Glomerular endothelial cell (primary cell): ENCODE measurements around the gene DIAPH1. TPM values are rescaled to one million over a fixed set of nuclear protein-coding genes. Genes with fewer than 3 reads are reported as not detected.

Experiments used
- DNase-seq: peaks from one replicate; pipeline ENCODE4 v3.0.0-alpha.2; 2011; ENCODE audit warnings: low read depth, low spot score; ENCODE audit errors: extremely low read depth
- total RNA-seq: library from RNA; depleted of rRNA; stranded (reverse); fragments of >200 nt; gene quantifications from 2 replicates; pipeline ENCODE4 v1.2.3, GENCODE V29; 2015

DIAPH1 gene
- total RNA-seq, 1 donor from 2014 or later: 94.1 TPM

- no peak for DNase-seq
Measured at GRCh38 chr5:141565826-141566570, 52.8 kb downstream of the DIAPH1 start.

GRCh38 chr5:141564216-141564692 is 54.5 kb downstream of the DIAPH1 start:
- DNase-seq: peak; percentile 95

- DNase-seq: peak; percentile 92
Measured at GRCh38 chr5:141560725-141561483, 57.9 kb downstream of the DIAPH1 start.

- DNase-seq: no peak
Measured at GRCh38 chr5:141560151-141560550, 58.6 kb downstream of the DIAPH1 start.

- DNase-seq: no peak
Measured at GRCh38 chr5:141559461-141559860, 59.3 kb downstream of the DIAPH1 start.

- DNase-seq: no peak
Measured at GRCh38 chr5:141558150-141558549, 60.6 kb downstream of the DIAPH1 start.

GRCh38 chr5:141557681-141558136 is 61.1 kb downstream of the DIAPH1 start:
- DNase-seq: peak; percentile 89

- no peak for DNase-seq
Measured at GRCh38 chr5:141547921-141548320, 70.9 kb downstream of the DIAPH1 start.

GRCh38 chr5:141547488-141547887 is 71.3 kb downstream of the DIAPH1 start:
- DNase-seq: no peak

GRCh38 chr5:141543053-141543452 is 75.7 kb downstream of the DIAPH1 start:
- no peak for DNase-seq

GRCh38 chr5:141534492-141535213 is 84.1 kb downstream of the DIAPH1 start:
- no peak for DNase-seq

- DNase-seq: no peak
Measured at GRCh38 chr5:141533897-141534296, 84.9 kb downstream of the DIAPH1 start.

- no peak for DNase-seq
Measured at GRCh38 chr5:141532726-141533125, 86.1 kb downstream of the DIAPH1 start.

GRCh38 chr5:141529873-141530272 is 88.9 kb downstream of the DIAPH1 start:
- DNase-seq: no peak

GRCh38 chr5:141529002-141529401 is 89.8 kb downstream of the DIAPH1 start:
- DNase-seq: no peak

- DNase-seq: no peak
Measured at GRCh38 chr5:141528291-141528984, 90.4 kb downstream of the DIAPH1 start.

- DNase-seq: no peak
Measured at GRCh38 chr5:141527426-141527825, 91.4 kb downstream of the DIAPH1 start.

- DNase-seq: no peak
Measured at GRCh38 chr5:141525653-141526052, 93.1 kb downstream of the DIAPH1 start.

- peak; percentile 73 for DNase-seq
Measured at GRCh38 chr5:141524604-141525597, 93.9 kb downstream of the DIAPH1 start.
